K562 (cell line): ENCODE results near the gene TRABD2B. TPM values are rescaled to one million over a fixed set of nuclear protein-coding genes. Genes with fewer than 3 reads are reported as not detected.

Experiments
- ATAC-seq: fragments of 200-7000 bp; cut with Tn5 transposase; 3 replicates; pipeline ENCODE4 v1.9.1; 2020; ENCODE audit warnings: moderate library complexity
- BruUV-seq: library from RNA; stranded (reverse); fragments of 400-500 nt; replicated peaks from 2 replicates; lab custom pipeline; 2021; lab: Mats Ljungman, UMichigan
- CTCF ChIA-PET: fragments of 300-600 bp; formaldehyde crosslinking; extraction: SDS; loops from one replicate; lab custom pipeline; 2021; ENCODE audit warnings: low intra/inter-chr PET ratio; lab: Yijun Ruan, JAX
- POLR2A ChIA-PET: fragments of 300-600, 350-650 bp; sonication (Branson Sonifier 250); formaldehyde crosslinking; extraction: SDS; loops from one replicate; lab custom pipeline; 2021; ENCODE audit warnings: antibody characterized with exemption, inconsistent platforms; lab: Yijun Ruan, JAX
- DNase-seq, 4 experiments: peaks; one replicate each; pipeline versions ENCODE4 v3.0.0 to v3.0.0-alpha.2; 2011 to 2018; ENCODE audit warnings: low spot score in 3 of 4, mixed read lengths in 3 of 4; ENCODE audit errors: extremely low read depth in 1 of 4
- FAIRE-seq: peaks from 2 replicates; lab custom pipeline; 2011; peaks lifted over from hg19 to GRCh38; lab: Jason Lieb, UNC
- H2AFZ ChIP-seq: 2 replicates; pipeline ENCODE4 v1.6.0; 2011; ENCODE audit warnings: low read depth, low read length, control low read depth, inconsistent platforms
- H3K27ac ChIP-seq: fragments of 200-600 bp; 3 replicates; pipeline ENCODE4 v1.8.0; 2011; ENCODE audit warnings: low read depth, mild to moderate bottlenecking, control low read depth, inconsistent platforms, low read length, moderate library complexity, mixed read lengths; ENCODE audit errors: extremely low read depth
- H3K27me3 ChIP-seq, 2 experiments: fragments of 300-600 bp in 1 of 2; 2 replicates in 1 of 2; 3 replicates in 1 of 2; pipeline versions ENCODE4 v1.6.0 to v1.8.0; 2011; ENCODE audit warnings: inconsistent platforms in 2 of 2, low read length in 2 of 2, mild to moderate bottlenecking in 1 of 2, mixed read lengths in 1 of 2, moderate library complexity in 1 of 2; ENCODE audit not compliant: control insufficient read depth in 2 of 2, insufficient read depth in 2 of 2
- H3K36me3 ChIP-seq: fragments of 300-600 bp; 3 replicates; pipeline ENCODE4 v1.8.0; 2011; ENCODE audit warnings: mild to moderate bottlenecking, low read length, inconsistent platforms; ENCODE audit not compliant: control insufficient read depth, insufficient read depth
- H3K4me1 ChIP-seq, 2 experiments: fragments of 200-600 bp in 1 of 2; replicated peaks in 1 of 2; 2 replicates in 1 of 2; 3 replicates in 1 of 2; pipeline versions ENCODE4 v1.5.1 to v1.8.0; 2011; ENCODE audit warnings: inconsistent platforms in 2 of 2, low read length in 2 of 2, mild to moderate bottlenecking in 1 of 2, mixed read lengths in 1 of 2, moderate library complexity in 1 of 2; ENCODE audit not compliant: control insufficient read depth in 2 of 2, insufficient read depth in 2 of 2
- H3K4me2 ChIP-seq: 2 replicates; pipeline ENCODE4 v1.6.1; 2011; ENCODE audit warnings: low read length, control low read depth, inconsistent platforms, mixed read lengths; ENCODE audit not compliant: insufficient read depth
- H3K4me3 ChIP-seq: fragments of 200-600 bp; sonication (generic), shearing (Covaris generic); 2 replicates; pipeline ENCODE4 v1.5.1; 2016; ENCODE audit warnings: control low read depth, inconsistent platforms
- H3K79me2 ChIP-seq: fragments of 200-600 bp; 3 replicates; pipeline ENCODE4 v1.8.0; 2011; ENCODE audit warnings: low read length, inconsistent platforms; ENCODE audit not compliant: control insufficient read depth, insufficient read depth
- H3K9ac ChIP-seq, 2 experiments: 2 replicates each; pipeline versions ENCODE4 v1.6.0 to v1.6.1; 2011; ENCODE audit warnings: low read depth in 2 of 2, low read length in 2 of 2, control low read depth in 1 of 2, inconsistent platforms in 1 of 2, mild to moderate bottlenecking in 1 of 2, mixed read lengths in 1 of 2; ENCODE audit not compliant: insufficient read depth in 1 of 2
- H3K9me1 ChIP-seq: one replicate; pipeline ENCODE4 v1.6.0; 2011; ENCODE audit warnings: inconsistent platforms, mild to moderate bottlenecking, low read length, moderate library complexity; ENCODE audit not compliant: control insufficient read depth, insufficient read depth
- H3K9me3 ChIP-seq: replicated peaks from 2 replicates; pipeline ENCODE4 v1.5.1; 2011; ENCODE audit warnings: low read depth, low read length, inconsistent platforms; ENCODE audit not compliant: control insufficient read depth, insufficient read depth
- H4K20me1 ChIP-seq: replicated peaks from 2 replicates; pipeline ENCODE4 v1.6.1; 2011; ENCODE audit warnings: low read length, inconsistent platforms, mixed read lengths; ENCODE audit not compliant: control insufficient read depth, insufficient read depth
- CHD1 ChIP-seq: fragments of 200-600 bp; sonication (generic); IDR thresholded peaks from one replicate; pipeline ENCODE4 v1.6.1; 2012; ENCODE audit warnings: mild to moderate bottlenecking, moderate library complexity, low read length, inconsistent platforms
- MAFF ChIP-seq: IDR thresholded peaks from 2 replicates; pipeline ENCODE4 v1.6.1; 2012; ENCODE audit warnings: low read length, improper control_type of control experiment
- MCM2 ChIP-seq: fragments of 450-650 bp; IDR thresholded peaks from 2 replicates; pipeline ENCODE4 v1.6.1; 2017; ENCODE audit warnings: low read depth, mild to moderate bottlenecking
- MYC ChIP-seq, 2 experiments: fragments of 250-450 bp in 1 of 2; sonication (Bioruptor Pico) in 1 of 2; IDR thresholded peaks; 2 replicates each; pipeline versions ENCODE4 v1.5.1 to v1.6.1; 2012 to 2021; ENCODE audit warnings: low read depth in 2 of 2, borderline replicate concordance in 1 of 2, improper control_type of control experiment in 1 of 2, low read length in 1 of 2, mild to moderate bottlenecking in 1 of 2, moderate library complexity in 1 of 2
- NCOA4 ChIP-seq: fragments of 450-650 bp; IDR thresholded peaks from 2 replicates; pipeline ENCODE4 v1.6.1; 2018; ENCODE audit warnings: mild to moderate bottlenecking; ENCODE audit not compliant: partially characterized antibody
- SIN3A ChIP-seq, 2 experiments: fragments of 150-350 bp in 1 of 2; IDR thresholded peaks; 2 replicates each; pipeline ENCODE4 v1.6.1; 2011 to 2016; ENCODE audit warnings: borderline replicate concordance in 2 of 2, low read depth in 2 of 2, low read length in 2 of 2, mild to moderate bottlenecking in 2 of 2, moderate library complexity in 2 of 2; ENCODE audit not compliant: control insufficient read depth in 1 of 2
- SRSF7 ChIP-seq: fragments of 200-400 bp; formaldehyde crosslinking; optimal IDR thresholded peaks from 2 replicates; pipeline ENCODE3; 2017; ENCODE audit warnings: mild to moderate bottlenecking, low read depth, low read length
- ZNF699 ChIP-seq: fragments of 250-450 bp; sonication (Bioruptor Pico); IDR thresholded peaks from 2 replicates; pipeline ENCODE4 v1.8.0; 2021; ENCODE audit warnings: mild to moderate bottlenecking, moderate library complexity; ENCODE audit not compliant: insufficient replicate concordance
- ZNF75A ChIP-seq: fragments of 450-650 bp; formaldehyde crosslinking; IDR thresholded peaks from 2 replicates; pipeline ENCODE4 v1.4.0; 2020; ENCODE audit warnings: mild to moderate bottlenecking
- WGBS: fragments of 100-300 bp; shearing (Covaris generic); methylation state at CpG from one replicate; pipeline ENCODE4 v1.1.6; 2016; ENCODE audit warnings: low coverage, mixed read lengths; ENCODE audit not compliant: insufficient coverage; ENCODE audit errors: missing lambda C conversion rate; 5-methylcytosine and 5-hydroxymethylcytosine counted together
- in situ Hi-C: fragments of 300-500 bp; cut with MboI; formaldehyde crosslinking; loops from 4 replicates; pipeline ENCODE4 v1.15.0; 2018; ENCODE audit warnings: inconsistent platforms, mixed read lengths
- intact Hi-C: fragments of 100-400 bp; cut with micrococcal nuclease; formaldehyde crosslinking; loops from 2 replicates; pipeline ENCODE4 v1.14.2; 2022
- polyA plus RNA-seq, 8 experiments: library from polyadenylated mRNA; depleted of rRNA in 4 of 8; stranded (reverse) in 5 of 8; unstranded in 3 of 8; fragments of >200 nt; fragmentation: Nextera tagmentation in 2 of 8; fragmentation: Illumina TruSeq in 1 of 8; extraction: Ambion mirVana in 2 of 8; extraction: Trizol in 1 of 8; gene quantifications; 2 replicates each; pipeline versions ENCODE4 v1.2.1 to v1.2.3, GENCODE V29; 2011 to 2014; ENCODE audit warnings: inconsistent platforms in 1 of 8, missing spikeins in 1 of 8
- total RNA-seq, 7 experiments: library from RNA; depleted of rRNA in 6 of 7; stranded (reverse); fragments of >200 nt in 6 of 7; fragmentation: Illumina TruSeq in 2 of 7; extraction: Trizol in 2 of 7; gene quantifications; 2 replicates each; pipeline versions ENCODE4 v1.2.1 to v1.2.3, GENCODE V29; 2011 to 2021; ENCODE audit warnings: low replicate concordance in 1 of 7

TRABD2B gene
- total and polyA plus RNA-seq, 9 of the 15 experiments (the other 6 are each of a cell fraction or from before 2014, with no cell fraction given): not detected

DNA sequence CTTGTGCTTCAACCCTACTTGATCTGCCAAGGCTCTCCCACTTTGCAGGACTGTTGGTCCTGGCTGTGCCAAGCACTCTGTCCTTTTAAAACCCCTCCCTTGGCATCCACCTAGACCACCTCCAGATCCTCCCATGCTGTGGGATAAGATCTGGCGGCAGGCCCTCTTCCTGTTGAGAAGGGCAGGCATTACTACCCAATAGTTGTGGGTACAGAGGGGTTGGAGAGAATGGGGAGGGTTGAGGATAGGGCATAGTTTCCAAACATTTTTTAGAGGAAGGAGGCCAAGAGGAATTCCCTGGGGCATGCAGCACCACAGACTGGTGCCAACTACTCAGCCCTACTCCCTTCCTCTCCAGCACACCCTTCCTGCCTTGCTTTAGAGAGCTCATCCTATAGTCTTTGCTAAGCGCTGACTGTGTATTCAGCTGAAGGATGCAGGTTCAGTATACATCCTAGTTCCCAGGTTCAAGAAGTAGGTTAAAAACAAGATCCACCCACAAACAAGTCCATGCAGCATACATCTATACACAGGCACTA, 70.7 kb downstream of the TRABD2B start:
- H4K20me1 ChIP-seq: no peaks in the 10 kb centered on the region
- no peaks in the 10 kb centered on the region for H3K36me3 ChIP-seq
- no peaks in the 10 kb centered on the region for H3K9me1 ChIP-seq
- POLR2A ChIA-PET: no interaction called here
- peaks cover 0 to 15% of the 10 kb centered on the region in 2 experiments; a peak in 1 of 5 replicates for H3K27me3 ChIP-seq
- H3K4me1 ChIP-seq: peaks cover 0 to 3% of the 10 kb centered on the region in 2 experiments; a peak in 1 of 5 replicates
- H3K79me2 ChIP-seq: no peaks in the 10 kb centered on the region
- BruUV-seq: no TSS peak
- intact Hi-C loops: no loop called here
- H3K9me3 ChIP-seq: no peaks in the 10 kb centered on the region
- no peak overlapping the region for H3K27ac ChIP-seq
- WGBS: 0% methylated on average over 2 of the region's 2 CpGs
- CTCF ChIA-PET: no interaction called here
- H3K4me2 ChIP-seq: no peak overlapping the region
- TF ChIP-seq MCM2 (no peak), SIN3A (IDR thresholded peaks at IDR 0.05; ENCODE audit: borderline replicate concordance in 2 of 2, control insufficient read depth in 1 of 2, low read depth in 2 of 2, low read length in 2 of 2) (no peak), MYC (IDR thresholded peaks at IDR 0.05; ENCODE audit: low read depth, low read length) (no peak), MYC (CRISPR knock-in tag; IDR thresholded peaks at IDR 0.05; ENCODE audit: borderline replicate concordance, low read depth) (no peak), CHD1 (no peak), NCOA4 (no peak), SRSF7 (no peak), ZNF699 (CRISPR knock-in tag) (no peak), MAFF (no peak), ZNF75A (CRISPR knock-in tag) (no peak)
- ATAC-seq (no peak), DNase-seq (no peak), FAIRE-seq (no peak)
- no peak overlapping the region for H3K4me3 ChIP-seq
- H2AFZ ChIP-seq: no peak overlapping the region
- H3K9ac ChIP-seq: no peak overlapping the region
- in situ Hi-C loops: no loop called here
